Measurements from ENCODE around the gene CLDN4.
"Not testable (repeated sequence)": the region's sequence is repeated elsewhere in the genome, so short reads cannot be mapped to it uniquely, and the experiment has no call there.

Gene CLDN4

GRCh38 chr7:73844131-73844547 lies 13.3 kb downstream of the CLDN4 start:
- no peak for DNase-seq

DNA sequence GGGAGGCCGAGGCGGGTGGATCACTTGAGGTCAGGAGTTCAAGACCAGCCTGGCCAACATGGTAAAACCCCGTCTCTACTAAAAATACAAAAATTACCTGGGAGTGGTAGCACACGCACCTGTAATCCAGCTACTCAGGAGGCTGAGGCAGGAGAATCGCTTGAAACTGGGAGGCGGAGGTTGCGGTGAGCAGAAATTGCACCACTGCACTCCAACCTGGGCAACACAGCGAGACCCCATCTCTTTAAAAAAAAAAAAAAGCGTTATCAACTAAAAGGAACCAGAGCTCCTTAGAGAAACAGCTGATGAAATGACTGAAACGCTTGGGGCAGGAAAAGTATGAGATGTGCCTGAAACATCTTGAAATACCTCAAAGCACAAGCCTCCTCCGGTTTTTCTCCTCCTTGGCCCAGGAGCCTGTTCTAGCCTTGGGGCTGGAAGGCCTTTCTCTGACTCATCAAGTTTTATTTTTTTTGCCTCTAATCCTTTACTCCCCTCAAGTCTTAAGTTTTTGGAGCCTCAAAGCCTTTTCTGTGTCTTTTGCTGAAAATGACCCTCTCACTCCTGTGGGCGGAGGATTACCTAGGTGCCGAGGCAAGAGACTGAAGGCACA lies 14.2 kb downstream of the CLDN4 start:
- DNase-seq, result no peak

- DNase-seq, result not testable (repeated sequence)
These were observed 15.0 kb downstream of the CLDN4 start for GRCh38 chr7:73845701-73846195.

DNA sequence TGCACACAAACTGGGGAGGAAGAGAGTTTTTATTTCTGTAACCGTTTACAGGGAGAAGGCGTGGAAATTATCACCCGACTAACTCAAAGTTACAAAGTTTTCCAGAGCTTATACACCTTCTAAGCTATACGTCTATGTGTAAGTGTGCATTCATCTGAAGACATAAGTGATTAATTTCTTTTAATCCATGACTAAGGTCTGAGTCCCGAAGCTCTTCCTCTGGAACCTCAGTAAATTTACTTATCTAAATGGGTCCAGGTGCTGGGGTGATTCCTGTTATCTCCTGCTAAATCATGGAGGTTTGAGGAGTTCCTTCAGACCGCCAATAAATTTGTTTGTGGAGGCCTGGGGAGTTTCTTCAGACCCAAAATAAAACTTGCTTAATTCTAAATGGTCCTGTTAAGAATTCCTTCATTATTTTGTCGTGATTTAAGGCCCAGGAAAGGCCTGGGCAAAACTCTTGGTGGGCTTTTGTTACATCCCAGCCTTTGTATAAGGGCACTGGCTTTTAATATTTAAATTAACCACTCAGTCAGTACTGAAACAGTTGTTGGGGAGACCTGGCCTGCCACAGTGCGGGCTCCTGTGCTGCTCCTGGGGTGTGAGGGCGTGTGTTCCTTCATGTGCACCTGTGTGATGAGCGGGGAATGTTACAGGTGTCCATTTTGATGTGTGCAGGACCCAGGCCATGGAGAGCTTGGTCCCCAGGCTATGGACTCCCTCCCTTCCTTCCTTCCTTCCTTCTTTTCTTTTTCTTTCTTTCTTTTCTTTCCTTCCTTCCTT lies 17.3 kb downstream of the CLDN4 start:
- no peak for DNase-seq

DNA sequence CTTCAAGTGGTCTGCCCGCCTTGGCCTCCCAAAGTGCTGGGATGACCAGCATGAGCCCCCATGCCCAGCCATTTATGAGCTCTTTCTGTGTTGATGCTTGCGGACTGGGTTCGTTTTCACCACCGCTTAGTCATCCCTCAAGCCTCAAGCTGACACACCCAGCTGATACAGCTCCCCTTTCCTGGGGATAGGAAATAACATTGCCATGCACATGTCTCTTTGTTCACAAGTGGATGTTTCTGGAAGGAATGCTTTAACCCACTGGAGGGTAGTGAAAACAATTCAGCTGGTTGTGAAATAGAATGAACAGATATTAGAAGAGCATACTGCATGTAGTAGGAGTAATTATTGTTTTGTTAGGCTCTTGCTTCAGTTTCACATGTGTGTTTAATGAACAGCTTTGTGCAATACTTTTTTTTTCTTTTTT lies 20.0 kb downstream of the CLDN4 start:
- no peak for DNase-seq

DNA sequence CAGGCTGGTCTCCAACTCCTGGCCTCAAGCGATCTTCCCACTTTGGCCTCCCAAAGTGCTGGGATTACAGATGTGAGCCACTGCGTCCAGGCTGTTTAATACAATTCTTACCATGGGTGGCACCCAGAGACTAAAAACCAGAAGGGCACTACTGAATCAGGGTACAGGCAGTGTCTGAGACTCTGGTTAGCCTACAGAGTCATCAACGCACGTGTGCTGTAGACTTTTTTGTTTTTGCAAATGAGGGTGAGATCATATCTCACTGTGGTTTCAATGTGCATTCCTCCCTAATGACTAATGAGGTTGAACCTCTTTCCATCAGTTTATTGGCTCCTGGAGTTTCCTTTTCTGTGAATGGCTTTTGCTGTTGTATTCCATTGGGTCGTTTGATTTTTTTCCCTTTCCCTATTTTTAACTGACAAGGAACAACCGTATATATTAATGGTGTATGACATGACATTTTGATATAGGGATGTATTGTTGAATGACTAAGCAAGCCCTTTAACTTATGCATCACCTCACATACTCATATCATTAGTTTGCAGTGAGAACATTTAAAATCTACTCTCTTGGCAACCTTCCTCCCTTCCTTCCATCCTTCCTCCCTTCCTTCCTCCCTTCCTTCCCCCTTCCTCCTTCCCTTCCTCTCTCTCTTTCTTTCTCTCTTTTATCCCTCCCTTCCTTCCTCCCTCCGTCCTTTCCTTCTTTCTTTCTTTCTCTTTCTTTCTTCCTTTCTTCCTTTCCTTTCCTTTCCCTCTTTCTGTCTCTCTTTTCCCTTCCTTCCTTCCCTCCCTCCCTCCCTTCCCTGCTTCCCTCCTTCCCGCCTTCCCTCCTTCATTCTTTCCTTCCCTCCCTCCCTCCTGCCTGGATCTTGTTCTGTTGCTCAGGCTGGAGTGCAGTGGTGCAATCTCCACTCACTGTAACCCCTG lies 20.9 kb downstream of the CLDN4 start:
- DNase-seq, result no peak

DNA sequence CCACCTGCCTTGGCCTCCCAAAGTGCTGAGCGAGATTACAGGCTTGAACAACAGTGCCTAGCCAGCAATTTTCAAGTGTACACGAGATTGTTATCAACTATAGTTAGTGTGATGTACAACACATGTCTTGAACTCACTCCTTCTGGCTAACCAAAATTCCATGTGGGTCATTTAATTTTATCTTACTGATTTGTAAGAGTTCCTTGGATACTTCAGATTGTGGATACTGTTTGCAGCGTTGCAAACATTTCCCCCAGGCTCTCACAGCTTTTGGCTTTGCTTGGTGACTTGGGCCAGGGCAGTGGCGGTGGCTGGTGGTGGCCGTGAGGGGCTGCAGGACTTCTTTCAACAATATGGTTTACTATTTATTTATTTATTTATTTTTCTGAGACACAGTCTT lies 21.7 kb downstream of the CLDN4 start:
- no peak for DNase-seq

GRCh38 chr7:73856941-73857340 lies 26.1 kb downstream of the CLDN4 start:
- DNase-seq, result no peak

GRCh38 chr7:73858807-73859206 lies 28.0 kb downstream of the CLDN4 start:
- no peak for DNase-seq

DNA sequence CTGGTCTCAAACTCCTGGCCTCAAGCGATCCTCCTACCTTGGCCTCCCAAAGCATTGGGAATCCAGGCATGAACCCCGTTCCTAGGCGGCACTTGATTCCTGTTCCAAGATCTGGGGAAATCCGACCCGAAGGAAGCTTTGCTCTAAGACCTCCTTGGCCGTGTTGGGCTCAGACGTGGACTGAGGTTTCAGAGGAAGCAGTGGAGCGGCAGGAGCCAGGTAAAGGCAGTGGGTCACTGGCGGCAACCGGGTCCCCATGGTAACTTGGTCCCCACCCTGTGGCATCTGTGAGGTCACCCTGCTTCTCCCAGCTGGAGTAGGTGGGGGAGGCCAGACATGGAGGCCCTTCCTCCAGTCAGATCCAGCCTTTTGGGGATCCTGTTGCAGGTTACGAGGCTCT lies 30.1 kb downstream of the CLDN4 start, which contains the start of gene TMEM270:
Gene TMEM270 (plus strand): TSS at position 301 of the 400 bp plus-strand sequence. CDS start 36 bp downstream, at position 337.
- no peak for DNase-seq

DNA sequence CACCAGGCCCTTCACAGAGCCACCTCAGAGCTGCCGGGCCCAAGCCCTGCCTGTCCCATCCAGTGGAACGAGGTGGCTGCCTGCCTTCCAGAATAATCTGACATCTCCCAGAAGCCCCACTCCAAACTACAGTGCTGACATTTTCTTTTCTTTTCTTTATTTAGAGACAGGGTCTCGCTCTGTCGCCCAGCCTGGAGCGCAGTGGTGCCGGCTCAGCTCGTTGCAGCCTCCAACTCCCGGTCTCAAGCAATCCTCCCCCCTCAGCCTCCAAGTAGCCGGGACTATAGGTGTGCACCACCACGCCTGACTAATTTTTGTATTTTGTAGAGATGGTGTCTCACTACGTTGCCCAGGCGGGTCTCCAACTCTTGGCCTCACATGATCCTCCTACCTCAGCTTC lies 30.5 kb downstream of the CLDN4 start:
- DNase-seq, result no peak

GRCh38 chr7:73864981-73865711 lies 34.4 kb downstream of the CLDN4 start:
- DNase-seq, result no peak

GRCh38 chr7:73865738-73866445 lies 35.1 kb downstream of the CLDN4 start:
- no peak for DNase-seq

- DNase-seq, result no peak
These were observed 35.6 kb downstream of the CLDN4 start for GRCh38 chr7:73866446-73866767.

DNA sequence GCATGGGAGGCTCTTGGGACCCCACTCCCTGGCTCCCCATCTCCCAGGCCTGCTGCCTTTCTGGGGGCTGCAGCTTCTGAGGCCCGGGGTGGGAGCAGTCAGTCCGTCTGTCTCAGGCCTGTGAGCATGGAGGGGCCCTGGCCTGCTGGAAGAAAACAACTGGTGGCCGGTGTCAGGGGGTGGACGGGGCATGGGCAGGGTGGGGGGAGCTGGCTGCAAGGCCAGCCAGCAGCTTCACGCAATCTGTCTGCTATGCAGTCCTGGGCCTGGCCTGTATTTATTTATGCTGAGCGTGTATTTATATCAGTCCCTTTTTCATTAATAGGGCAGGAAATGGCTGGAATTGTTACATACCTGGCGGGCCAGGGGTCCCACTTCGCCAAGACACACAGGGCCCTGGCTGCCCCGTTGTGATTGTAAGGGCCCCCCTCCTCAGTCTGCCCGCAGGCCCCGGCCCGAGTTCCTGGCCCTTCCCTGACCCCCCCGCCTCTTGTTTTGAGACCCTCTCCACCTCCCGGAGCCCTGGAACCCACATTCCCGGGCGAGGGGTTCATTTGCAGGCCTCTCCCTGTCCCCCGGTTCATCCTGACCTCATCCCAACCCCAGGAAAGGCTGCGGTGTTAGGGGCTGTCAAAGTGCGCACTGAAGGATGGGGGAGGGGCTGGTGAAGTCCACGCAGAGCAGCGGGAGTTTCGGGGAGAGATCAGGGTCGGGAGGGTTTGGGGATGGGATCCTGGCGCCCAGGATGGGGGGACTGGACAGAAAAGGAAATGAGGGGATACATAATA lies 38.4 kb downstream of the CLDN4 start:
- DNase-seq, result no peak

DNA sequence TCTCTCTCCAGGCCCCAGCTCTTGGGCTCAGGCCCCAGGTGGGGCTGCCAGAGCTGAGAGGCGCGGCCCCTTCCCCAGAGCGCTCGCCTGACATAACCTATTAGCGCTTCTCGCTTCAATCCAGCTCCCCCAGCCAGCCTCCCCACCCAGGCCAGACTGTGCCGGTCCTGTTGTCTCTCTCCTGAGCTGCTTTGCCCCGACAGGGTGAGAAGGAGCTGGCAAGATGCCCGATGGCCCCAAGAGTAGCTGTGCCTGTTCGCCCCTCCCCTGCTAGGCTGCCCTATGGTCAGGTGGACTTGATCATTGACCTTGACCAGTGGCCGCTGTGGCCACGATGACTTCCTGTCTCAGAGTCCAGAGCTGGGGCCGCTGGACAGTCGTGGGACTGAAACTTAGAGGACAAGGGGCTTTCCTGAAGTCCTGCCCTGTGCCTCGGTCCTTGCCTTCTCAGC lies 39.3 kb downstream of the CLDN4 start:
- no peak for DNase-seq

GRCh38 chr7:73871163-73872011 lies 40.6 kb downstream of the CLDN4 start:
- no peak for DNase-seq

DNA sequence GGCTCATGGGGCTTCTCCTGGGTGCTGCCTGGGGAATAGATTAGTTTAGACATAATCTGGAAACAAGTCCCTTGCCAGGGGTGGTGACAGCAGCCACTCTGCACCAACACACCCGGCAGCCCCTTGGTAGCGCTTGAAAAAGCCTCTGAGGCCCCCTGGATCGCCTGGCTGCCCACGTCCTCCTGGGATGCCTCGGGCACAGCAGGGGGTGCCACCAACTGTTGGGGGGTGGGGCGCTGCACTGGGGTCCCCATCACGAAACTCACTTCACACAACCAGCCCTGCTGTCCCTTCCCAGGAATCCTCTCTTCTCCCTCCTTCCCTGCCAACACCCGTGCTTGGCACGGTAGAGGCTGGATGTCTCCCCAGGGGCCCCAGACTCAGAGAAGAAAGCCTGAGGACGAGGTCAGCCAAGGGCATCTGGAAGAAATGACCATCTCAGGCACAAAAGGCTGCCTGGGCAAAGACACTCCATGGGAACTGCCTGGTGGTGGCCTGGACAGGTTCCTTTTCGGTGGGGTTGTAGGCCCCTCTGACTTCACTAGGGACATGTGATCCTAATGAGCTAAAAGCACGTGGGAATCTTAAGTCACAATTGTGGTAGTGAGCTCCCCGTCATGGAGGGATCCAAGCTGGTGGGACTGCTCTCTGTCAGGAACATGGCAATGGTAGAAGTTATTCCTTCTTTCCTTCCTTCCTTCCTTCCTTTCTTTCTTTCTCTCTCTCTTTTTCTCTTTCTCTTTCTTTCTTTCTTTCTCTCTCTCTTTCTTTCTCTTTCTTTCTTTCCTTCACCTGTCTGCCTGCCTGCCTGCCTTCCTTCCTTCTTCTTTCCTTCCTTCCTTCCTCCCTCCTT lies 41.5 kb downstream of the CLDN4 start:
- DNase-seq, result no peak

- DNase-seq, result no peak
These were observed 45.6 kb downstream of the CLDN4 start for GRCh38 chr7:73876361-73876760.

Measured in NCI-H2227 treated with DMSO at 0.1 percent for 48 hours (cell line).